NCI-H69 (cell line): ENCODE data around the gene MAP3K19.
A peak's percentile ranks its signal among the peaks of the same experiment; 100 is the strongest.
"Not testable (repeated sequence)": the region's sequence is repeated elsewhere in the genome, so short reads cannot be mapped to it uniquely, and the experiment has no call there.

Source experiments
- DNase-seq: peaks from one replicate; lab custom pipeline; 2025; lab: John Stamatoyannopoulos, UW

The MAP3K19 gene

GRCh38 chr2:135052042-135052876 is 5.0 kb upstream of the MAP3K19 start, which contains the start of gene RAB3GAP1:
TSS of gene RAB3GAP1 (plus strand) at chr2:135052292. CDS start at chr2:135052308, 16 bp downstream.
- peak; percentile 83 for DNase-seq

- no peak for DNase-seq
Measured at GRCh38 chr2:135050684-135051083, 3.4 kb upstream of the MAP3K19 start.

GRCh38 chr2:135050132-135050531 is 2.9 kb upstream of the MAP3K19 start:
- DNase-seq: peak; percentile 13

GRCh38 chr2:135048122-135048521 is 875 bp upstream of the MAP3K19 start:
- DNase-seq: no peak

GRCh38 chr2:135043345-135043744 is 3.9 kb downstream of the MAP3K19 start:
- DNase-seq: no peak

- DNase-seq: no peak
Measured at GRCh38 chr2:135037831-135038230, 9.4 kb downstream of the MAP3K19 start.

- DNase-seq: not testable (repeated sequence)
Measured at GRCh38 chr2:135033216-135033615, 14.0 kb downstream of the MAP3K19 start.

GRCh38 chr2:135030826-135031225 is 16.4 kb downstream of the MAP3K19 start:
- no peak for DNase-seq

- no peak for DNase-seq
Measured at GRCh38 chr2:135029481-135030134, 17.6 kb downstream of the MAP3K19 start.

- no peak for DNase-seq
Measured at GRCh38 chr2:135023886-135024485, 23.3 kb downstream of the MAP3K19 start.

GRCh38 chr2:135022952-135023880 is 24.0 kb downstream of the MAP3K19 start:
- DNase-seq: no peak

- DNase-seq: no peak
Measured at GRCh38 chr2:135021618-135022017, 25.6 kb downstream of the MAP3K19 start.

- no peak for DNase-seq
Measured at GRCh38 chr2:135011633-135012032, 35.6 kb downstream of the MAP3K19 start.

- DNase-seq: no peak
Measured at GRCh38 chr2:135010200-135010942, 36.9 kb downstream of the MAP3K19 start.

GRCh38 chr2:135009339-135009738 is 37.9 kb downstream of the MAP3K19 start:
- DNase-seq: no peak

GRCh38 chr2:135005753-135006152 is 41.5 kb downstream of the MAP3K19 start:
- DNase-seq: peak; percentile 5

- peak; percentile 86 for DNase-seq
Measured at GRCh38 chr2:135004005-135004746, 43.1 kb downstream of the MAP3K19 start.

GRCh38 chr2:135002836-135003235 is 44.4 kb downstream of the MAP3K19 start:
- DNase-seq: no peak

- peak; percentile 81 for DNase-seq
Measured at GRCh38 chr2:134999521-134999920, 47.7 kb downstream of the MAP3K19 start.

GRCh38 chr2:134988994-134989605 is 58.1 kb downstream of the MAP3K19 start:
- DNase-seq: peak; percentile 47
